NCI-H1105 treated with DMSO at 0.1 percent for 48 hours (cell line): Measurements from ENCODE around the gene PIK3R1.

Source experiments
- DNase-seq: peaks from one replicate; lab custom pipeline; 2025; lab: John Stamatoyannopoulos, UW

Gene PIK3R1

GRCh38 chr5:68331192-68332079 is 115.9 kb downstream of the PIK3R1 start:
- no peak for DNase-seq

- no peak for DNase-seq
Observed at GRCh38 chr5:68332080-68332451, 116.5 kb downstream of the PIK3R1 start.

GRCh38 chr5:68332556-68332955 is 117.0 kb downstream of the PIK3R1 start:
- no peak for DNase-seq

GRCh38 chr5:68333649-68334552 is 118.3 kb downstream of the PIK3R1 start:
- DNase-seq, result no peak

- no peak for DNase-seq
Observed at GRCh38 chr5:68334553-68334886, 119.0 kb downstream of the PIK3R1 start.

- DNase-seq, result no peak
Observed at GRCh38 chr5:68335075-68335474, 119.5 kb downstream of the PIK3R1 start.

- no peak for DNase-seq
Observed at GRCh38 chr5:68336200-68336599, 120.6 kb downstream of the PIK3R1 start.

GRCh38 chr5:68337235-68337634 is 121.7 kb downstream of the PIK3R1 start:
- no peak for DNase-seq

- DNase-seq, result no peak
Observed at GRCh38 chr5:68339921-68340321, 124.4 kb downstream of the PIK3R1 start.

- no peak for DNase-seq
Observed at GRCh38 chr5:68341006-68341405, 125.5 kb downstream of the PIK3R1 start.

GRCh38 chr5:68342693-68343092 is 127.1 kb downstream of the PIK3R1 start:
- DNase-seq, result no peak

GRCh38 chr5:68343421-68343826 is 127.9 kb downstream of the PIK3R1 start:
- DNase-seq, result no peak

- no peak for DNase-seq
Observed at GRCh38 chr5:68344447-68345111, 129.0 kb downstream of the PIK3R1 start.

- no peak for DNase-seq
Observed at GRCh38 chr5:68345171-68345570, 129.6 kb downstream of the PIK3R1 start.

- DNase-seq, result no peak
Observed at GRCh38 chr5:68345582-68345981, 130.0 kb downstream of the PIK3R1 start.

GRCh38 chr5:68347536-68347935 is 132.0 kb downstream of the PIK3R1 start:
- no peak for DNase-seq

GRCh38 chr5:68348447-68349222 is 133.1 kb downstream of the PIK3R1 start:
- no peak for DNase-seq

- DNase-seq, result no peak
Observed at GRCh38 chr5:68350176-68350575, 134.6 kb downstream of the PIK3R1 start.
